ENCODE measurements around the gene DENND6B. TPM values are rescaled to one million over a fixed set of nuclear protein-coding genes. Genes with fewer than 3 reads are reported as not detected.

DENND6B gene
- total RNA-seq, 1 donor from 2014 or later, result 19.6 TPM

- FAIRE-seq (no peak), DNase-seq (ENCODE audit: low spot score in 2 of 2) (no peak)
Observed at GRCh38 chr22:50289942-50290630, 36.7 kb downstream of the DENND6B start.

- no peak for DNase-seq (ENCODE audit: low spot score in 2 of 2)
- FAIRE-seq, result no peak
Observed at GRCh38 chr22:50289151-50289941, 37.5 kb downstream of the DENND6B start.

GRCh38 chr22:50287731-50288130, 39.1 kb downstream of the DENND6B start:
- DNase-seq (ENCODE audit: low spot score in 2 of 2) (no peak), FAIRE-seq (no peak)

GRCh38 chr22:50286701-50287318, 40.0 kb downstream of the DENND6B start:
- no peak for FAIRE-seq
- no peak for DNase-seq (ENCODE audit: low spot score in 2 of 2)

GRCh38 chr22:50286275-50286674, 40.5 kb downstream of the DENND6B start:
- no peak for DNase-seq (ENCODE audit: low spot score in 2 of 2)
- no peak for FAIRE-seq

GRCh38 chr22:50285568-50286229, 41.1 kb downstream of the DENND6B start:
- DNase-seq (ENCODE audit: low spot score in 2 of 2) (no peak), FAIRE-seq (no peak)

- FAIRE-seq (no peak), DNase-seq (ENCODE audit: low spot score in 2 of 2) (no peak)
Observed at GRCh38 chr22:50284479-50284878, 42.3 kb downstream of the DENND6B start.

GRCh38 chr22:50283821-50284220, 43.0 kb downstream of the DENND6B start:
- no peak for DNase-seq (ENCODE audit: low spot score in 2 of 2)
- FAIRE-seq, result no peak

GRCh38 chr22:50282361-50283155, 44.3 kb downstream of the DENND6B start:
- FAIRE-seq, result no peak
- DNase-seq (ENCODE audit: low spot score in 2 of 2), result no peak

GRCh38 chr22:50281957-50282356, 44.9 kb downstream of the DENND6B start:
- FAIRE-seq (no peak), DNase-seq (ENCODE audit: low spot score in 2 of 2) (no peak)

- FAIRE-seq (no peak), DNase-seq (ENCODE audit: low spot score in 2 of 2) (no peak)
Observed at GRCh38 chr22:50281384-50281760, 45.4 kb downstream of the DENND6B start.

GRCh38 chr22:50280708-50281383, 46.0 kb downstream of the DENND6B start:
- DNase-seq (ENCODE audit: low spot score in 2 of 2) (no peak), FAIRE-seq (no peak)

- DNase-seq (ENCODE audit: low spot score in 2 of 2) (no peak), FAIRE-seq (no peak)
Observed at GRCh38 chr22:50280022-50280707, 46.6 kb downstream of the DENND6B start.

- FAIRE-seq, result no peak
Observed at GRCh38 chr22:50278956-50279619, 47.7 kb downstream of the DENND6B start.

GRCh38 chr22:50278461-50278860, 48.4 kb downstream of the DENND6B start:
- FAIRE-seq (no peak), DNase-seq (ENCODE audit: low spot score in 2 of 2) (no peak)

More at GRCh38 chr22:50278956-50279619, 47.7 kb downstream of the DENND6B start:
- DNase-seq (ENCODE audit: low spot score in 2 of 2), result no peak

GRCh38 chr22:50277761-50278160, 49.1 kb downstream of the DENND6B start:
- FAIRE-seq, result no peak
- no peak for DNase-seq (ENCODE audit: low spot score in 2 of 2)

- FAIRE-seq (no peak), DNase-seq (ENCODE audit: low spot score in 2 of 2) (peak; percentile 74 to 83)
Observed at GRCh38 chr22:50276143-50276542, 50.7 kb downstream of the DENND6B start.
